Astrocyte (in vitro differentiated cells and primary cell): ENCODE measurements around the gene CYB5R4. TPM values are rescaled to one million over a fixed set of nuclear protein-coding genes. Genes with fewer than 3 reads are reported as not detected.
"Not testable (repeated sequence)": the region's sequence is repeated elsewhere in the genome, so short reads cannot be mapped to it uniquely, and the experiment has no call there.

Experiments used
- DNase-seq: peaks from one replicate; pipeline ENCODE4 v3.0.0-alpha.2; 2010; ENCODE audit warnings: low read depth
- FAIRE-seq: peaks from 2 replicates; lab custom pipeline; 2011; peaks lifted over from hg19 to GRCh38; lab: Jason Lieb, UNC
- H2AFZ ChIP-seq: 2 replicates; pipeline ENCODE4 v1.6.0; 2012; ENCODE audit warnings: low read depth, low read length, inconsistent platforms
- H3K27ac ChIP-seq: 2 replicates; pipeline ENCODE4 v1.5.1; 2011; ENCODE audit warnings: low read depth, low read length, inconsistent platforms
- H3K27me3 ChIP-seq: 2 replicates; pipeline ENCODE4 v1.6.0; 2011; ENCODE audit warnings: low read length, inconsistent platforms; ENCODE audit not compliant: insufficient read depth
- H3K36me3 ChIP-seq: 2 replicates; pipeline ENCODE4 v1.5.1; 2011; ENCODE audit warnings: low read length, inconsistent platforms; ENCODE audit not compliant: insufficient read depth
- H3K4me1 ChIP-seq: 2 replicates; pipeline ENCODE4 v1.5.1; 2011; ENCODE audit warnings: low read length, inconsistent platforms; ENCODE audit not compliant: insufficient read depth
- H3K4me2 ChIP-seq: 2 replicates; pipeline ENCODE4 v1.6.0; 2012; ENCODE audit warnings: low read length, inconsistent platforms
- H3K4me3 ChIP-seq: 2 replicates; pipeline ENCODE4 v1.5.1; 2011; ENCODE audit warnings: low read depth, mild to moderate bottlenecking, low read length, inconsistent platforms; ENCODE audit not compliant: insufficient read depth
- H3K79me2 ChIP-seq: 2 replicates; pipeline ENCODE4 v1.6.0; 2012; ENCODE audit warnings: mild to moderate bottlenecking, low read length, inconsistent platforms; ENCODE audit not compliant: insufficient read depth
- H3K9ac ChIP-seq: 2 replicates; pipeline ENCODE4 v1.6.0; 2012; ENCODE audit warnings: mild to moderate bottlenecking, low read length, inconsistent platforms
- H3K9me3 ChIP-seq: 2 replicates; pipeline ENCODE4 v1.5.1; 2012; ENCODE audit warnings: low read depth, mild to moderate bottlenecking, low read length, inconsistent platforms; ENCODE audit not compliant: insufficient read depth
- H4K20me1 ChIP-seq: 2 replicates; pipeline ENCODE4 v1.6.0; 2012; ENCODE audit warnings: low read length, inconsistent platforms; ENCODE audit not compliant: insufficient read depth
- H3K27ac Mint-ChIP-seq: one replicate; pipeline ENCODE4 v1.8.0; 2021; ENCODE audit warnings: mild to moderate bottlenecking, mixed read lengths; ENCODE audit not compliant: unreplicated experiment
- H3K27me3 Mint-ChIP-seq: one replicate; pipeline ENCODE4 v1.8.0; 2021; ENCODE audit warnings: low read depth, mixed read lengths; ENCODE audit not compliant: unreplicated experiment
- H3K36me3 Mint-ChIP-seq: one replicate; pipeline ENCODE4 v1.8.0; 2021; ENCODE audit warnings: low read depth, mixed read lengths; ENCODE audit not compliant: unreplicated experiment
- H3K4me1 Mint-ChIP-seq: one replicate; pipeline ENCODE4 v1.8.0; 2021; ENCODE audit warnings: low read depth, mixed read lengths; ENCODE audit not compliant: unreplicated experiment
- H3K4me3 Mint-ChIP-seq: one replicate; pipeline ENCODE4 v1.8.0; 2021; ENCODE audit warnings: mild to moderate bottlenecking, moderate library complexity, mixed read lengths; ENCODE audit not compliant: unreplicated experiment
- H3K9me3 Mint-ChIP-seq: one replicate; pipeline ENCODE4 v1.8.0; 2021; ENCODE audit warnings: mild to moderate bottlenecking, mixed read lengths; ENCODE audit not compliant: unreplicated experiment
- EZH2 ChIP-seq: IDR thresholded peaks from 2 replicates; pipeline ENCODE4 v1.6.1; 2012; ENCODE audit warnings: mild to moderate bottlenecking, low read length, inconsistent platforms; ENCODE audit not compliant: insufficient read depth
- total RNA-seq: library from RNA; stranded (reverse); gene quantifications from 2 replicates; pipeline ENCODE4 v1.2.1, GENCODE V29; 2021
- TF ChIP-seq, protein P1 (sequence below): IDR thresholded peaks from 2 replicates; pipeline ENCODE4 v1.5.1; 2011; ENCODE audit warnings: low read depth, mild to moderate bottlenecking, inconsistent platforms, low read length, moderate library complexity; ENCODE audit not compliant: insufficient read depth

The CYB5R4 gene
- total RNA-seq, 1 donor from 2014 or later: 14.0 TPM

- DNase-seq: no peak
- no peak overlapping the region for H3K4me3 Mint-ChIP-seq
- no peaks in the 10 kb centered on the region for H3K27me3 Mint-ChIP-seq
- no peak overlapping the region for H3K4me2 ChIP-seq
- no peak overlapping the region for H3K4me3 ChIP-seq
- H3K4me1 ChIP-seq: no peaks in the 10 kb centered on the region
- no peaks in the 10 kb centered on the region for H3K9me3 Mint-ChIP-seq
- H3K27ac Mint-ChIP-seq: no peak overlapping the region
- H3K36me3 ChIP-seq: no peaks in the 10 kb centered on the region
- no peak overlapping the region for H3K27ac ChIP-seq
- H3K36me3 Mint-ChIP-seq: no peaks in the 10 kb centered on the region
- no peak overlapping the region for H3K9ac ChIP-seq
- TF ChIP-seq, protein P1, sequence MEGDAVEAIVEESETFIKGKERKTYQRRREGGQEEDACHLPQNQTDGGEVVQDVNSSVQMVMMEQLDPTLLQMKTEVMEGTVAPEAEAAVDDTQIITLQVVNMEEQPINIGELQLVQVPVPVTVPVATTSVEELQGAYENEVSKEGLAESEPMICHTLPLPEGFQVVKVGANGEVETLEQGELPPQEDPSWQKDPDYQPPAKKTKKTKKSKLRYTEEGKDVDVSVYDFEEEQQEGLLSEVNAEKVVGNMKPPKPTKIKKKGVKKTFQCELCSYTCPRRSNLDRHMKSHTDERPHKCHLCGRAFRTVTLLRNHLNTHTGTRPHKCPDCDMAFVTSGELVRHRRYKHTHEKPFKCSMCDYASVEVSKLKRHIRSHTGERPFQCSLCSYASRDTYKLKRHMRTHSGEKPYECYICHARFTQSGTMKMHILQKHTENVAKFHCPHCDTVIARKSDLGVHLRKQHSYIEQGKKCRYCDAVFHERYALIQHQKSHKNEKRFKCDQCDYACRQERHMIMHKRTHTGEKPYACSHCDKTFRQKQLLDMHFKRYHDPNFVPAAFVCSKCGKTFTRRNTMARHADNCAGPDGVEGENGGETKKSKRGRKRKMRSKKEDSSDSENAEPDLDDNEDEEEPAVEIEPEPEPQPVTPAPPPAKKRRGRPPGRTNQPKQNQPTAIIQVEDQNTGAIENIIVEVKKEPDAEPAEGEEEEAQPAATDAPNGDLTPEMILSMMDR: no peak
- no peak for TF ChIP-seq EZH2
- H3K9me3 ChIP-seq: peaks cover 4% of the 10 kb centered on the region
- peaks cover 3% of the 10 kb centered on the region for H3K79me2 ChIP-seq
- peaks cover 8% of the 10 kb centered on the region for H4K20me1 ChIP-seq
- no peak overlapping the region for H2AFZ ChIP-seq
- FAIRE-seq: no peak
- no peaks in the 10 kb centered on the region for H3K27me3 ChIP-seq
- H3K4me1 Mint-ChIP-seq: no peaks in the 10 kb centered on the region
These were observed 33.5 kb downstream of the CYB5R4 start for GRCh38 chr6:83893024-83893423.

DNA sequence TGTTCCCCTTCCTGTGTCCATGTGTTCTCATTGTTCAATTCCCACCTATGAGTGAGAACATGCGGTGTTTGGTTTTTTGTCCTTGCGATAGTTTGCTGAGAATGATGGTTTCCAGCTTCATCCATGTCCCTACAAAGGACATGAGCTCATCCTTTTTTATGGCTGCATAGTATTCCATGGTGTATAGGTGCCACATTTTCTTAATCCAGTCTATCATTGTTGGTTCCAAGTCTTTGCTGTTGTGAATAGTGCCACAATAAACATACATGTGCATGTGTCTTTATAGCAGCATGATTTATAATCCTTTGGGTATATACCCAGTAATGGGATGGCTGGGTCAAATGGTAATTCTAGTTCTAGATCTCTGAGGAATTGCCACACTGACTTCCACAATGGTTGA lies 37.6 kb downstream of the CYB5R4 start:
- not testable (repeated sequence) for H3K79me2 ChIP-seq, H3K9ac ChIP-seq, FAIRE-seq, H3K9me3 ChIP-seq, H3K4me2 ChIP-seq, H3K4me1 ChIP-seq, H3K27me3 Mint-ChIP-seq, H3K4me1 Mint-ChIP-seq, H3K27me3 ChIP-seq, H3K4me3 Mint-ChIP-seq, DNase-seq, H4K20me1 ChIP-seq, H3K4me3 ChIP-seq, H3K36me3 ChIP-seq, H3K27ac Mint-ChIP-seq, H3K36me3 Mint-ChIP-seq, H3K9me3 Mint-ChIP-seq, H2AFZ ChIP-seq, H3K27ac ChIP-seq

DNA sequence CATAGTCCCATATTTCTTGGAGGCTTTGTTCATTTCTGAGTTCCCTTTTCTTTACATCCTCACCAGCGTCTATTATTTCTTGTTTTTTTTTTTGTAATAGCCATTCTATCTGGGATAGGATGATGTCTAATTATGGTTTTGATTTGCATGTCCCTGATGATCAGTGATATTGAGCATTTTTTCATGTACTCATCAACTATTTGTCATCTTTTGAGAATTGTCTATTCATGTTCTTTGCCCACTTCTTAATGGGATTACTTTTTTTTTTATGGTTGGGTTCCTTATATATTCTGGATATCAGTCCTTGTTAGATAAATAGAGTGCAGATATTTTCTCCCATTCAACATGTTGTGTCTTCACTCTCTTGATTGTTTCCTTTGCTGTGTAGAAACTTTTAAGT lies 42.1 kb downstream of the CYB5R4 start:
- H3K27ac ChIP-seq: no peak overlapping the region
- H3K4me1 Mint-ChIP-seq: peaks cover 2% of the 10 kb centered on the region
- no peak overlapping the region for H3K27ac Mint-ChIP-seq
- H3K4me3 Mint-ChIP-seq: no peak overlapping the region
- no peak overlapping the region for H3K4me2 ChIP-seq
- H4K20me1 ChIP-seq: peaks cover 13% of the 10 kb centered on the region
- H3K79me2 ChIP-seq: peaks cover 21% of the 10 kb centered on the region
- no peaks in the 10 kb centered on the region for H3K9me3 ChIP-seq
- no peaks in the 10 kb centered on the region for H3K27me3 Mint-ChIP-seq
- FAIRE-seq (no peak), DNase-seq (no peak)
- H2AFZ ChIP-seq: no peak overlapping the region
- no peaks in the 10 kb centered on the region for H3K4me1 ChIP-seq
- H3K9ac ChIP-seq: no peak overlapping the region
- no peak for TF ChIP-seq EZH2
- TF ChIP-seq, protein P1: no peak
- H3K9me3 Mint-ChIP-seq: peaks cover 3% of the 10 kb centered on the region
- H3K36me3 ChIP-seq: no peaks in the 10 kb centered on the region
- no peak overlapping the region for H3K4me3 ChIP-seq
- no peaks in the 10 kb centered on the region for H3K27me3 ChIP-seq
- H3K36me3 Mint-ChIP-seq: peaks cover 2% of the 10 kb centered on the region
